ENCODE measurements around the gene CAST. TPM values are rescaled to one million over a fixed set of nuclear protein-coding genes. Genes with fewer than 3 reads are reported as not detected.
"Not testable (repeated sequence)": the region's sequence is repeated elsewhere in the genome, so short reads cannot be mapped to it uniquely, and the experiment has no call there.

Gene CAST, protein sequence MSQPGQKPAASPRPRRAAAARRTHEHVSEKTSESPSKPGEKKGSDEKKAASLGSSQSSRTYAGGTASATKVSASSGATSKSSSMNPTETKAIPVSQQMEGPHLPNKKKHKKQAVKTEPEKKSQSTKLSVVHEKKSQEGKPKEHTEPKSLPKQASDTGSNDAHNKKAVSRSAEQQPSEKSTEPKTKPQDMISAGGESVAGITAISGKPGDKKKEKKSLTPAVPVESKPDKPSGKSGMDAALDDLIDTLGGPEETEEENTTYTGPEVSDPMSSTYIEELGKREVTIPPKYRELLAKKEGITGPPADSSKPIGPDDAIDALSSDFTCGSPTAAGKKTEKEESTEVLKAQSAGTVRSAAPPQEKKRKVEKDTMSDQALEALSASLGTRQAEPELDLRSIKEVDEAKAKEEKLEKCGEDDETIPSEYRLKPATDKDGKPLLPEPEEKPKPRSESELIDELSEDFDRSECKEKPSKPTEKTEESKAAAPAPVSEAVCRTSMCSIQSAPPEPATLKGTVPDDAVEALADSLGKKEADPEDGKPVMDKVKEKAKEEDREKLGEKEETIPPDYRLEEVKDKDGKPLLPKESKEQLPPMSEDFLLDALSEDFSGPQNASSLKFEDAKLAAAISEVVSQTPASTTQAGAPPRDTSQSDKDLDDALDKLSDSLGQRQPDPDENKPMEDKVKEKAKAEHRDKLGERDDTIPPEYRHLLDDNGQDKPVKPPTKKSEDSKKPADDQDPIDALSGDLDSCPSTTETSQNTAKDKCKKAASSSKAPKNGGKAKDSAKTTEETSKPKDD
- total RNA-seq (100 to 1,000 TPM; 166 to 238 (median 191) TPM), total RNA-seq (100 to 365 (median 225) reads per million in 29 experiments)
- total RNA-seq (2013): 207 TPM

DNA sequence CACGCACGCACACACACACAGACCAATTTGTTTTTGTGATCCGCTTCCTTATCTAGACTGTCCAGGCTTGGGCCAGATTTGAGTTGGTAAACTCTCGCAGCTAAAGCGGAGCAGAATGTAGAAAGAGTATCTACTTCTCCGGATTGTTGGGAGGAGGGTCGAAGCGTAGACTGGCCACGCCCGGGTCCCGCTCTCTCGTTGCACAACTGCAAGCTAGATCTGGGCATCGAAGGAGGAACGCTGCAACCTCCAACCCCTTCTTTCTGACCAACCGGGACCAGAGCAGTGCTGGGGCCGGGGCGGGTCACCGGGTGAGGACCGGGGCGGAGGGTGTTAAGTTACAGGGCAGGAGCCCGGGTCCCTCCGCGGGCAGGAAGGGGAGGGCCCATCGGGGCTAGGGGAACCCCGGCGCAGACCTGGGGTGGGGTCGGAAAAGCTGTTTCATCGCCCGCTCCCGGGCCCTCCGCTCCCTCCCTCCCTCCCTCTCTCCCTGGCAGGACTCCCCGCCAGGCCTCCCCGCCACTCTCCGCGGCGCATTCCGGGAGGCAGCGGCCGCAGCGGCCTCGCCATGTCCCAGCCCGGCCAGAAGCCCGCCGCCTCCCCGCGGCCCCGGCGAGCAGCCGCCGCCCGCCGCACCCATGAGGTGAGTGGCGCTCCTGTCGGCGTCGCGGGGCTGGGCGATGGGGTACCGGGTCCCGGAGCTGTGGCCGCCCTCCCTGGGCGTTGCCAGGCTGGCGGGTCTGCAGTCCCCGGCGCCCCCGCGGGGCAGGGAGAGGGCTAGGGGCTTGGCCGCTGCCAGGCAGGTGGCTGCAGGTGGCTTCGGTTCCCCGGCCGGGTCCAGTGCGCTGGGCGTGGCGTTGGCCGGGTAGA lies at the start of gene CAST:
TSS of gene CAST (plus strand) at position 522 of the 870 bp plus-strand sequence. CDS start at position 569, 47 bp downstream.
- WGBS (ENCODE audit: insufficient coverage): under 1% methylated on average over 51 of the region's 75 CpGs
- H3K27ac ChIP-seq (ENCODE audit: low read length): peak within 1 kb of the TSS; percentile 95
- H3K9me3 Mint-ChIP-seq: no peaks in the 10 kb centered on the region
- H3K4me1 Mint-ChIP-seq: peaks cover 44 to 68% (median 55%) of the 10 kb centered on the region in 3 donors
- peaks cover 13 to 24% of the 10 kb centered on the region in 2 experiments for H3K4me1 ChIP-seq (ENCODE audit: control insufficient read depth in 1 of 2, extremely low read depth in 1 of 2, insufficient read depth in 2 of 2, low read length in 2 of 2)
- H3K27me3 ChIP-seq (replicated peaks in 1 of 2; ENCODE audit: control insufficient read depth in 2 of 2, extremely low read depth in 1 of 2, insufficient read depth in 2 of 2, low read length in 1 of 2): peaks cover 0 to 2% of the 10 kb centered on the region in 2 experiments
- H3K36me3 Mint-ChIP-seq: no peaks in the 10 kb centered on the region
- ChIA-PET CTCF (interaction anchor here (0.5 to 1.4 kb wide), 10 partner anchors 18 to 317 kb away, joined by 3 to 9 read pairs (median 4); no protein-coding TSS in a partner anchor), POLR2A (interaction anchor here (0.6 to 3.5 kb wide), 11 partner anchors 10 to 1105 kb away, joined by 3 to 39 read pairs (median 5); no protein-coding TSS in a partner anchor)
- no peaks in the 10 kb centered on the region for H3K9me3 ChIP-seq
- peak within 1 kb of the TSS; percentile 97 to 99 for H3K27ac Mint-ChIP-seq
- peak; percentile 51 to 82 (median 68) for DNase-seq
- ATAC-seq (replicated peaks in 1 of 4): peak; percentile 59 to 69 (median 66)
- H3K4me3 Mint-ChIP-seq: peak within 1 kb of the TSS; percentile 97 to 98 (median 98)
- peak within 1 kb of the TSS; percentile 92 to 93 for H3K4me3 ChIP-seq (ENCODE audit: control insufficient read depth in 1 of 2, extremely low read depth in 1 of 2, low read length in 1 of 2)
- H3K36me3 ChIP-seq (ENCODE audit: control insufficient read depth in 2 of 2, extremely low read depth in 1 of 2, insufficient read depth in 1 of 2, low read length in 1 of 2): no peaks in the 10 kb centered on the region
- no peaks in the 10 kb centered on the region for H3K27me3 Mint-ChIP-seq

DNA sequence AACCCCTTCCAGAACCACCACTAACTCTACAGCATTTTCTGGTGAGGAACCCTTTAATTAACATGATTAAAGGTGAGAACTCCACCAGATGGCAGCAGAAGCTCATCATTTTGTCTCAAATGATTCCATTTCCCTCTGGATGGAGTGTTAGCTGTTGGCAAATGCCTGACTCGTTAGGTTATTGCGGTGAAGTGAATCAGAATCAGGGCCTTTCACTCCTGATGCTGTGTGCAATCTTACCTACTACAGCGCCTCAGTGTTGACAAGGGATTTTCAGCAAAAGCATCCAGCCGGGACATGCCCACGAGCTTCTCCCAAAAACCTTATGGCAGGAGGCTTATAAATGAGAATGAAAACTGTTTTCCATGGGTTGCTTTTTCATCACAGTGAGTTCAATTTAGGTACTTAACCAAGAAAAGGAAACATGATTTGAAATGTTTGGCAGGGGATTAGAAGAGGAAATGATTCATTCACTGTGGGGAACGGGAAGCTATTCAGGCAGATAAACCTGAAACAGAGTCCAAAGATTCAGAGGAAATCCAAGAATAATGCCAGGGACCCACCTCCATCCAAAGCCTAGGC lies 48.0 kb upstream of the CAST start:
- Mint-ChIP-seq H3K27me3 (peaks cover 11 to 19% of the 10 kb centered on the region in 2 donors), H3K4me1 (peaks cover 0 to 6% (median 5%) of the 10 kb centered on the region in 3 donors), H3K4me3 (no peak overlapping the region), H3K36me3 (no peaks in the 10 kb centered on the region), H3K27ac (peak overlapping the region in 1 of 2 donors; percentile 36), H3K9me3 (peaks cover 0 to 3% (median 0%) of the 10 kb centered on the region in 3 donors)
- Histone ChIP-seq H3K27ac (ENCODE audit: low read length) (no peak overlapping the region), H3K4me3 (ENCODE audit: control insufficient read depth in 1 of 2, extremely low read depth in 1 of 2, low read length in 1 of 2) (no peak overlapping the region), H3K4me1 (ENCODE audit: control insufficient read depth in 1 of 2, extremely low read depth in 1 of 2, insufficient read depth in 2 of 2, low read length in 2 of 2) (peaks cover 0 to 3% of the 10 kb centered on the region in 2 experiments), H3K9me3 (no peaks in the 10 kb centered on the region), H3K36me3 (ENCODE audit: control insufficient read depth in 2 of 2, extremely low read depth in 1 of 2, insufficient read depth in 1 of 2, low read length in 1 of 2) (no peaks in the 10 kb centered on the region), H3K27me3 (replicated peaks in 1 of 2; ENCODE audit: control insufficient read depth in 2 of 2, extremely low read depth in 1 of 2, insufficient read depth in 2 of 2, low read length in 1 of 2) (no peaks in the 10 kb centered on the region)
- no CpG with 5 or more reads among the region's 6 CpGs for WGBS (ENCODE audit: insufficient coverage)
- DNase-seq (peak in 22 of 35 experiments; percentile 1 to 73 (median 23)), ATAC-seq (replicated peaks in 1 of 4) (no peak)
- ChIA-PET POLR2A (no interaction called here), CTCF (interaction anchor here (0.6 to 3.0 kb wide), 39 partner anchors 8 to 960 kb away, joined by 3 to 25 read pairs (median 4); partner anchors contain the start of genes CAST (in 1 of the 2) and ERAP2 (in 1 of the 2))

DNA sequence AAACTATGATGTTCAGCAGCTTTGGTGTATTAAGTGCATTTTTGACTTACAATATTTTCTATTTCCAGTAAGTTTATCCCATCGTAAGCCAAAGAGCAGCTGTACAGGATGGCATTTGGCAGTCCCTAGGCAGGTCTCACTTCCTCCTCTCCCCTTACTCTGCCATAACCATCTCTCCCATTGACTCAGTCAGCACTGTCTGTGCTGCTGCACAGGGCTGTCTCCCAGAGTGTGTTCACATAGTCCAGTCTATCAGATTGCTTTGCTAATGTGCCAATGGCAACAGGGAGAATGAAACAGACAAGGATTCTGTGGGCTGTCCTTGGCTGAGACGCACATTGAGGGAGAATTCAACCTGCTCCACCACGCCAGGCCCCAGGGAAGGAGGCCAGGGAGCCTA lies 47.0 kb upstream of the CAST start:
- Histone ChIP-seq H3K36me3 (ENCODE audit: control insufficient read depth in 2 of 2, extremely low read depth in 1 of 2, insufficient read depth in 1 of 2, low read length in 1 of 2) (no peaks in the 10 kb centered on the region), H3K9me3 (no peaks in the 10 kb centered on the region), H3K27ac (ENCODE audit: low read length) (no peak overlapping the region), H3K4me1 (ENCODE audit: control insufficient read depth in 1 of 2, extremely low read depth in 1 of 2, insufficient read depth in 2 of 2, low read length in 2 of 2) (peaks cover 0 to 3% of the 10 kb centered on the region in 2 experiments), H3K27me3 (replicated peaks in 1 of 2; ENCODE audit: control insufficient read depth in 2 of 2, extremely low read depth in 1 of 2, insufficient read depth in 2 of 2, low read length in 1 of 2) (no peaks in the 10 kb centered on the region), H3K4me3 (ENCODE audit: control insufficient read depth in 1 of 2, extremely low read depth in 1 of 2, low read length in 1 of 2) (no peak overlapping the region)
- peaks cover 0 to 3% (median 0%) of the 10 kb centered on the region in 3 donors for H3K9me3 Mint-ChIP-seq
- DNase-seq: no peak
- ChIA-PET CTCF (interaction anchor here (0.6 to 3.0 kb wide), 11 partner anchors 13 to 575 kb away, joined by 3 to 25 read pairs (median 8); no protein-coding TSS in a partner anchor), POLR2A (no interaction called here)
- no peak for ATAC-seq (replicated peaks in 1 of 4)
- 100% methylated on average over 2 of the region's 3 CpGs for WGBS (ENCODE audit: insufficient coverage)
- H3K36me3 Mint-ChIP-seq: no peaks in the 10 kb centered on the region
- no peak overlapping the region for H3K4me3 Mint-ChIP-seq
- H3K27me3 Mint-ChIP-seq: peaks cover 10 to 16% of the 10 kb centered on the region in 2 donors
- no peak overlapping the region for H3K27ac Mint-ChIP-seq
- peaks cover 0 to 6% (median 5%) of the 10 kb centered on the region in 3 donors for H3K4me1 Mint-ChIP-seq

DNA sequence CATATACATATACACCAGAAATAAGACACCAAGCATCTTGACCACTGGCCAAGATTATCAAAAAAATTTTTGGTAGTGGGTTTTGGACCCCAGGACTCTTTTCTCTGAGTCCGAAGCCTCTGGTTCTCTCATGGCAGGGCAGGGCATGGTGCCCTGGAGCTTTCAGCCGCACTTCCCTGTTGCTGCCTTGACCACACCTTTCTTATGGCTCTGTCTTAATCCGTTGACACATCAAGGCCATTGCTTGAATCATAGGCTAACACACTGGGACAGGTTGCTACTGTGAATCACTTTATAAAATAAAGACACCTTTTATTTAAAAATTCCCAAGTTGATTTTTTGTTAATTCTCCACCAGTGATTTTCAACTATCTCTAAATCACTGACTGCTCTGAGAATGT lies 45.4 kb upstream of the CAST start:
- H3K27ac ChIP-seq (ENCODE audit: low read length): no peak overlapping the region
- Mint-ChIP-seq H3K4me3 (no peak overlapping the region), H3K27me3 (peaks cover 2 to 4% of the 10 kb centered on the region in 2 donors), H3K36me3 (no peaks in the 10 kb centered on the region), H3K4me1 (peaks cover 0 to 6% (median 5%) of the 10 kb centered on the region in 3 donors), H3K9me3 (peaks cover 0 to 3% (median 0%) of the 10 kb centered on the region in 3 donors), H3K27ac (no peak overlapping the region)
- H3K4me3 ChIP-seq (ENCODE audit: control insufficient read depth in 1 of 2, extremely low read depth in 1 of 2, low read length in 1 of 2): no peak overlapping the region
- no peaks in the 10 kb centered on the region for H3K36me3 ChIP-seq (ENCODE audit: control insufficient read depth in 2 of 2, extremely low read depth in 1 of 2, insufficient read depth in 1 of 2, low read length in 1 of 2)
- no peaks in the 10 kb centered on the region for H3K27me3 ChIP-seq (replicated peaks in 1 of 2; ENCODE audit: control insufficient read depth in 2 of 2, extremely low read depth in 1 of 2, insufficient read depth in 2 of 2, low read length in 1 of 2)
- ChIA-PET POLR2A (interaction anchor here in 1 of 2 donors (0.6 kb wide), 1 partner anchor 102 kb away, joined by 5 read pairs; no protein-coding TSS in a partner anchor), CTCF (interaction anchor here (0.6 to 1.5 kb wide), 3 partner anchors 71 to 525 kb away, joined by 3 to 6 read pairs (median 3); no protein-coding TSS in a partner anchor)
- ATAC-seq (replicated peaks in 1 of 4) (no peak), DNase-seq (no peak)
- H3K4me1 ChIP-seq (ENCODE audit: control insufficient read depth in 1 of 2, extremely low read depth in 1 of 2, insufficient read depth in 2 of 2, low read length in 2 of 2): peaks cover 0 to 3% of the 10 kb centered on the region in 2 experiments
- 94% methylated on average over 2 of the region's 3 CpGs for WGBS (ENCODE audit: insufficient coverage)
- no peaks in the 10 kb centered on the region for H3K9me3 ChIP-seq

DNA sequence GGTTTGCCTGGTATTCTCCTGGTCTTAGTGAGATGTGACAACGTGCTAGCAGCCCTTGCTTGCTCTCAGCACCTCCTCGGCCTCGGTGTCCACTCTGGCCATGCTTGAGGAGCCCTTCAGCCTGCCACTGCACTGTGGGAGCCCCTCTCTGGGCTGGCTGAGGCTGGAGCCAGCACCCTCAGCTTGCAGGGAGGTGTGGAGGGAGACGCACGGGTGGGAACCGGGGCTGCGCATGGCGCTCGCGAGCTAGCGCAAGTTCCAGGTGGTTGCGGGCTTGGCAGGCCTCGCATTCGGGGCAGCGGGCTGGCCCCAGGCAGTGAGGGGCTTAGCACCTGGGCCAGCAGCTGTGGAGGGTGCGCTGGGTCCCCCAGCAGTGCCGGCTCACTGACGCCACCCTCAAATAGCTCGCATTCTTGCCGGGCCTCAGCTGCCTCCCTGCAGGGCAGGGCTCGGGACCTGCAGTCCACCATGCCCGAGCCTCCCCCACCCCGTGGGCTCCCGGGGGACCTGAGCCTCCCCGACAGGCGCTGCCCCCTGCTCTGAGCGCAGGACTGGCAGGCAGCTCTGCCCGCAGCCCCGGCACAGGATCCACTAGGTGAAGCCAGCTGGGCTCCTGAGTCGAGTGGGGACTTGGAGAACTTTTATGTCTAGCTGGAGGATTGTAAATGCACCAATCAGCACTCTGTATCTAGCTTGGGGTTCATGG lies 43.7 kb upstream of the CAST start:
- POLR2A ChIA-PET; H3K36me3 Mint-ChIP-seq; DNase-seq; H3K27me3 ChIP-seq (replicated peaks in 1 of 2; ENCODE audit: control insufficient read depth in 2 of 2, extremely low read depth in 1 of 2, insufficient read depth in 2 of 2, low read length in 1 of 2); H3K36me3 ChIP-seq (ENCODE audit: control insufficient read depth in 2 of 2, extremely low read depth in 1 of 2, insufficient read depth in 1 of 2, low read length in 1 of 2); H3K4me3 ChIP-seq (ENCODE audit: control insufficient read depth in 1 of 2, extremely low read depth in 1 of 2, low read length in 1 of 2); H3K9me3 ChIP-seq; H3K4me1 ChIP-seq (ENCODE audit: control insufficient read depth in 1 of 2, extremely low read depth in 1 of 2, insufficient read depth in 2 of 2, low read length in 2 of 2); H3K27ac Mint-ChIP-seq; H3K4me1 Mint-ChIP-seq; H3K9me3 Mint-ChIP-seq; H3K27me3 Mint-ChIP-seq; H3K27ac ChIP-seq (ENCODE audit: low read length); ATAC-seq (replicated peaks in 1 of 4); H3K4me3 Mint-ChIP-seq: not testable (repeated sequence)
- CTCF ChIA-PET: interaction anchor here (0.6 to 1.5 kb wide), 8 partner anchors 16 to 524 kb away, joined by 3 to 6 read pairs (median 3); partner anchors contain the start of gene LIX1 (in 1 of the 2)
- 92% methylated on average over 25 of the region's 30 CpGs for WGBS (ENCODE audit: insufficient coverage)
